WTC11 (cell line): ENCODE measurements around the gene DMBX1. TPM values are rescaled to one million over a fixed set of nuclear protein-coding genes. Genes with fewer than 3 reads are reported as not detected.
A peak's percentile ranks its signal among the peaks of the same experiment; 100 is the strongest.

Experiments used
- ATAC-seq: fragments of 200-7000 bp; cut with Tn5 transposase; 2 replicates; pipeline ENCODE4 v1.10.0; 2021; ENCODE audit warnings: mild to moderate bottlenecking, moderate library complexity
- CTCF ChIA-PET: fragments of 300-600 bp; sonication (Branson Sonifier 250); formaldehyde crosslinking; loops from one replicate; lab custom pipeline; 2021; ENCODE audit warnings: antibody characterized with exemption; lab: Charles Lee
- POLR2A ChIA-PET: fragments of 350-600 bp; sonication (Branson Sonifier 250); formaldehyde crosslinking; loops from one replicate; lab custom pipeline; 2021; ENCODE audit warnings: antibody characterized with exemption; lab: Charles Lee
- DNase-seq: peaks from one replicate; pipeline ENCODE4 v3.0.0; 2021; ENCODE audit warnings: low spot score
- H3K27ac Mint-ChIP-seq: 2 replicates; pipeline ENCODE4 v1.8.0; 2021; ENCODE audit warnings: mixed read lengths
- H3K27me3 Mint-ChIP-seq: 2 replicates; pipeline ENCODE4 v1.8.0; 2021; ENCODE audit warnings: low read depth, mild to moderate bottlenecking, moderate library complexity, mixed read lengths
- H3K36me3 Mint-ChIP-seq: 2 replicates; pipeline ENCODE4 v1.8.0; 2021; ENCODE audit warnings: mixed read lengths
- H3K4me1 Mint-ChIP-seq: 2 replicates; pipeline ENCODE4 v1.8.0; 2022; ENCODE audit warnings: mixed read lengths
- H3K4me3 Mint-ChIP-seq: 2 replicates; pipeline ENCODE4 v1.8.0; 2021; ENCODE audit warnings: mild to moderate bottlenecking, moderate library complexity, mixed read lengths
- H3K9me3 Mint-ChIP-seq: 2 replicates; pipeline ENCODE4 v1.8.0; 2021; ENCODE audit warnings: mixed read lengths
- CBFB ChIP-seq: sonication (generic); formaldehyde crosslinking; IDR thresholded peaks from 2 replicates; pipeline ENCODE4 v1.8.1; 2022; ENCODE audit warnings: mild to moderate bottlenecking, low read depth, missing genetic modification reagents
- ELF4 ChIP-seq: sonication (generic); formaldehyde crosslinking; IDR thresholded peaks from 2 replicates; pipeline ENCODE4 v1.8.1; 2022; ENCODE audit warnings: low read depth, mild to moderate bottlenecking, moderate library complexity, missing genetic modification reagents
- EMX1 ChIP-seq: fragments of 250-450 bp; sonication (Bioruptor Pico); IDR thresholded peaks from 2 replicates; pipeline ENCODE4 v1.8.0; 2021; ENCODE audit warnings: mild to moderate bottlenecking
- FOXK1 ChIP-seq: sonication (generic); formaldehyde crosslinking; IDR thresholded peaks from 2 replicates; pipeline ENCODE4 v1.8.0; 2022; ENCODE audit warnings: mild to moderate bottlenecking, moderate library complexity, missing genetic modification reagents
- FOXP1 ChIP-seq: sonication (generic); formaldehyde crosslinking; IDR thresholded peaks from 2 replicates; pipeline ENCODE4 v1.8.0; 2022; ENCODE audit warnings: missing genetic modification reagents, mild to moderate bottlenecking, moderate library complexity, borderline replicate concordance
- IRF2 ChIP-seq: sonication (generic); formaldehyde crosslinking; IDR thresholded peaks from 2 replicates; pipeline ENCODE4 v1.8.0; 2022; ENCODE audit warnings: low read depth, missing genetic modification reagents, borderline replicate concordance
- JUN ChIP-seq: sonication (generic); formaldehyde crosslinking; IDR thresholded peaks from 2 replicates; pipeline ENCODE4 v1.8.0; 2023; ENCODE audit warnings: mild to moderate bottlenecking, missing genetic modification reagents
- RELA ChIP-seq: sonication (generic); formaldehyde crosslinking; IDR thresholded peaks from 2 replicates; pipeline ENCODE4 v1.8.1; 2022; ENCODE audit warnings: missing genetic modification reagents, mild to moderate bottlenecking, borderline replicate concordance
- SP1 ChIP-seq: sonication (generic); formaldehyde crosslinking; conservative IDR thresholded peaks from 2 replicates; pipeline ENCODE4 v1.8.1; 2022; ENCODE audit warnings: missing genetic modification reagents
- TP53 ChIP-seq: sonication (generic); formaldehyde crosslinking; IDR thresholded peaks from 2 replicates; pipeline ENCODE4 v1.8.1; 2023; ENCODE audit warnings: mild to moderate bottlenecking, missing genetic modification reagents
- ZBTB21 ChIP-seq: sonication (generic); formaldehyde crosslinking; IDR thresholded peaks from 2 replicates; pipeline ENCODE4 v1.8.1; 2023; ENCODE audit warnings: mild to moderate bottlenecking, missing genetic modification reagents, borderline replicate concordance
- ZNF121 ChIP-seq: sonication (generic); formaldehyde crosslinking; IDR thresholded peaks from 2 replicates; pipeline ENCODE4 v1.8.0; 2023; ENCODE audit warnings: missing genetic modification reagents
- ZNF396 ChIP-seq: fragments of 250-450 bp; sonication (Bioruptor Pico); IDR thresholded peaks from 2 replicates; pipeline ENCODE4 v1.8.0; 2021; ENCODE audit warnings: mild to moderate bottlenecking, moderate library complexity, borderline replicate concordance
- ZNF423 ChIP-seq: fragments of 250-450 bp; sonication (Bioruptor Pico); IDR thresholded peaks from 2 replicates; pipeline ENCODE4 v2.1.2; 2022; ENCODE audit warnings: mild to moderate bottlenecking, moderate library complexity
- ZNF425 ChIP-seq: fragments of 250-450 bp; sonication (Bioruptor Pico); conservative IDR thresholded peaks from 2 replicates; pipeline ENCODE4 v1.9.0; 2021; ENCODE audit warnings: mild to moderate bottlenecking
- ZSCAN18 ChIP-seq: fragments of 250-450 bp; sonication (Bioruptor Pico); IDR thresholded peaks from 2 replicates; pipeline ENCODE4 v2.1.2; 2022; ENCODE audit warnings: mild to moderate bottlenecking, moderate library complexity
- total RNA-seq: library from RNA; stranded (reverse); gene quantifications from 3 replicates; pipeline ENCODE4 v1.2.3, GENCODE V29; 2021
- TF ChIP-seq, protein P1 (sequence below): fragments of 250-450 bp; sonication (Bioruptor Pico); IDR thresholded peaks from 2 replicates; pipeline ENCODE4 v1.8.0; 2021; ENCODE audit warnings: mild to moderate bottlenecking
- TF ChIP-seq, protein P2 (sequence below): sonication (generic); formaldehyde crosslinking; IDR thresholded peaks from 2 replicates; pipeline ENCODE4 v1.8.1; 2023; ENCODE audit warnings: mild to moderate bottlenecking, missing genetic modification reagents, moderate library complexity
- TF ChIP-seq, protein P3 (sequence below): fragments of 250-450 bp; sonication (Bioruptor Pico); IDR thresholded peaks from 2 replicates; pipeline ENCODE4 v1.9.0; 2021; ENCODE audit warnings: mild to moderate bottlenecking
- TF ChIP-seq, protein P4 (sequence below): fragments of 250-450 bp; sonication (Bioruptor Pico); IDR thresholded peaks from 2 replicates; pipeline ENCODE4 v1.9.0; 2021; ENCODE audit warnings: mild to moderate bottlenecking, borderline replicate concordance

DMBX1 gene
- total RNA-seq, 1 experiment from 2014 or later = 3.7 TPM

GRCh38 chr1:46447499-46448108, 42.0 kb upstream of the DMBX1 start:
- H3K27ac Mint-ChIP-seq = no peak overlapping the region
- CTCF ChIA-PET = interaction anchor here (0.6 to 3.9 kb wide), 54 partner anchors 10 to 789 kb away, joined by 3 to 241 read pairs (median 8); partner anchors contain the start of genes DMBX1, EFCAB14, KNCN and MKNK1
- no peaks in the 10 kb centered on the region for H3K36me3 Mint-ChIP-seq
- TF ChIP-seq ZNF425 (CRISPR knock-in tag) = no peak
- TF ChIP-seq ZSCAN18 (CRISPR knock-in tag) = no peak
- no peak for TF ChIP-seq CBFB (CRISPR knock-in tag)
- no peak for TF ChIP-seq IRF2 (CRISPR knock-in tag)
- TF ChIP-seq, protein P1, sequence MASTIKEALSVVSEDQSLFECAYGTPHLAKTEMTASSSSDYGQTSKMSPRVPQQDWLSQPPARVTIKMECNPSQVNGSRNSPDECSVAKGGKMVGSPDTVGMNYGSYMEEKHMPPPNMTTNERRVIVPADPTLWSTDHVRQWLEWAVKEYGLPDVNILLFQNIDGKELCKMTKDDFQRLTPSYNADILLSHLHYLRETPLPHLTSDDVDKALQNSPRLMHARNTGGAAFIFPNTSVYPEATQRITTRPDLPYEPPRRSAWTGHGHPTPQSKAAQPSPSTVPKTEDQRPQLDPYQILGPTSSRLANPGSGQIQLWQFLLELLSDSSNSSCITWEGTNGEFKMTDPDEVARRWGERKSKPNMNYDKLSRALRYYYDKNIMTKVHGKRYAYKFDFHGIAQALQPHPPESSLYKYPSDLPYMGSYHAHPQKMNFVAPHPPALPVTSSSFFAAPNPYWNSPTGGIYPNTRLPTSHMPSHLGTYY (CRISPR knock-in tag) = no peak
- TF ChIP-seq ZNF396 = no peak
- no peak for TF ChIP-seq ELF4 (CRISPR knock-in tag)
- TF ChIP-seq, protein P2, sequence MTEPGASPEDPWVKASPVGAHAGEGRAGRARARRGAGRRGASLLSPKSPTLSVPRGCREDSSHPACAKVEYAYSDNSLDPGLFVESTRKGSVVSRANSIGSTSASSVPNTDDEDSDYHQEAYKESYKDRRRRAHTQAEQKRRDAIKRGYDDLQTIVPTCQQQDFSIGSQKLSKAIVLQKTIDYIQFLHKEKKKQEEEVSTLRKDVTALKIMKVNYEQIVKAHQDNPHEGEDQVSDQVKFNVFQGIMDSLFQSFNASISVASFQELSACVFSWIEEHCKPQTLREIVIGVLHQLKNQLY (CRISPR knock-in tag) = no peak
- no peak for TF ChIP-seq JUN (CRISPR knock-in tag)
- TF ChIP-seq, all 79 proteins: peak for 0
- no peaks in the 10 kb centered on the region for H3K9me3 Mint-ChIP-seq
- peak overlapping the region; percentile 61 for H3K4me3 Mint-ChIP-seq
- ATAC-seq (peak; percentile 4; the same call in 1 of the 2 replicates), DNase-seq (no peak)
- peaks cover 57% of the 10 kb centered on the region for H3K4me1 Mint-ChIP-seq
- peaks cover 90% of the 10 kb centered on the region for H3K27me3 Mint-ChIP-seq
- POLR2A ChIA-PET = interaction anchor here (1.2 to 1.7 kb wide), 3 partner anchors 33 to 157 kb away, joined by 4 to 5 read pairs (median 5); partner anchors contain the start of gene MKNK1

GRCh38 chr1:46448109-46448911, 41.3 kb upstream of the DMBX1 start:
- Mint-ChIP-seq H3K36me3 (no peaks in the 10 kb centered on the region), H3K27me3 (peaks cover 97% of the 10 kb centered on the region), H3K4me3 (peak overlapping the region; percentile 79), H3K4me1 (peaks cover 64% of the 10 kb centered on the region), H3K27ac (peak overlapping the region; percentile 16; the same call in 1 of the 2 replicates), H3K9me3 (no peaks in the 10 kb centered on the region)
- DNase-seq = peak; percentile 83
- CTCF ChIA-PET = interaction anchor here (0.8 to 5.4 kb wide), 32 partner anchors 11 to 276 kb away, joined by 3 to 241 read pairs (median 20); partner anchors contain the start of genes DMBX1, KNCN and MKNK1
- POLR2A ChIA-PET = interaction anchor here (1.2 kb wide), 1 partner anchor 78 kb away, joined by 5 read pairs; no protein-coding TSS in a partner anchor
- ATAC-seq = peak; percentile 56
- TF ChIP-seq, protein P3, sequence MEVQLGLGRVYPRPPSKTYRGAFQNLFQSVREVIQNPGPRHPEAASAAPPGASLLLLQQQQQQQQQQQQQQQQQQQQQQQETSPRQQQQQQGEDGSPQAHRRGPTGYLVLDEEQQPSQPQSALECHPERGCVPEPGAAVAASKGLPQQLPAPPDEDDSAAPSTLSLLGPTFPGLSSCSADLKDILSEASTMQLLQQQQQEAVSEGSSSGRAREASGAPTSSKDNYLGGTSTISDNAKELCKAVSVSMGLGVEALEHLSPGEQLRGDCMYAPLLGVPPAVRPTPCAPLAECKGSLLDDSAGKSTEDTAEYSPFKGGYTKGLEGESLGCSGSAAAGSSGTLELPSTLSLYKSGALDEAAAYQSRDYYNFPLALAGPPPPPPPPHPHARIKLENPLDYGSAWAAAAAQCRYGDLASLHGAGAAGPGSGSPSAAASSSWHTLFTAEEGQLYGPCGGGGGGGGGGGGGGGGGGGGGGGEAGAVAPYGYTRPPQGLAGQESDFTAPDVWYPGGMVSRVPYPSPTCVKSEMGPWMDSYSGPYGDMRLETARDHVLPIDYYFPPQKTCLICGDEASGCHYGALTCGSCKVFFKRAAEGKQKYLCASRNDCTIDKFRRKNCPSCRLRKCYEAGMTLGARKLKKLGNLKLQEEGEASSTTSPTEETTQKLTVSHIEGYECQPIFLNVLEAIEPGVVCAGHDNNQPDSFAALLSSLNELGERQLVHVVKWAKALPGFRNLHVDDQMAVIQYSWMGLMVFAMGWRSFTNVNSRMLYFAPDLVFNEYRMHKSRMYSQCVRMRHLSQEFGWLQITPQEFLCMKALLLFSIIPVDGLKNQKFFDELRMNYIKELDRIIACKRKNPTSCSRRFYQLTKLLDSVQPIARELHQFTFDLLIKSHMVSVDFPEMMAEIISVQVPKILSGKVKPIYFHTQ = no peak
- peak; percentile 52 for TF ChIP-seq FOXK1 (CRISPR knock-in tag)
- no peak for TF ChIP-seq ZNF121 (CRISPR knock-in tag)
- peak; percentile 53; the same call in 1 of the 2 replicates for TF ChIP-seq FOXP1 (CRISPR knock-in tag)
- no peak for TF ChIP-seq EMX1 (CRISPR knock-in tag)
- 0 out of 2 replicates have a peak, but pooled peaks have one; percentile 26 for TF ChIP-seq SP1 (CRISPR knock-in tag)
- no peak for TF ChIP-seq ZBTB21
- no peak for TF ChIP-seq RELA
- TF ChIP-seq, protein P4, sequence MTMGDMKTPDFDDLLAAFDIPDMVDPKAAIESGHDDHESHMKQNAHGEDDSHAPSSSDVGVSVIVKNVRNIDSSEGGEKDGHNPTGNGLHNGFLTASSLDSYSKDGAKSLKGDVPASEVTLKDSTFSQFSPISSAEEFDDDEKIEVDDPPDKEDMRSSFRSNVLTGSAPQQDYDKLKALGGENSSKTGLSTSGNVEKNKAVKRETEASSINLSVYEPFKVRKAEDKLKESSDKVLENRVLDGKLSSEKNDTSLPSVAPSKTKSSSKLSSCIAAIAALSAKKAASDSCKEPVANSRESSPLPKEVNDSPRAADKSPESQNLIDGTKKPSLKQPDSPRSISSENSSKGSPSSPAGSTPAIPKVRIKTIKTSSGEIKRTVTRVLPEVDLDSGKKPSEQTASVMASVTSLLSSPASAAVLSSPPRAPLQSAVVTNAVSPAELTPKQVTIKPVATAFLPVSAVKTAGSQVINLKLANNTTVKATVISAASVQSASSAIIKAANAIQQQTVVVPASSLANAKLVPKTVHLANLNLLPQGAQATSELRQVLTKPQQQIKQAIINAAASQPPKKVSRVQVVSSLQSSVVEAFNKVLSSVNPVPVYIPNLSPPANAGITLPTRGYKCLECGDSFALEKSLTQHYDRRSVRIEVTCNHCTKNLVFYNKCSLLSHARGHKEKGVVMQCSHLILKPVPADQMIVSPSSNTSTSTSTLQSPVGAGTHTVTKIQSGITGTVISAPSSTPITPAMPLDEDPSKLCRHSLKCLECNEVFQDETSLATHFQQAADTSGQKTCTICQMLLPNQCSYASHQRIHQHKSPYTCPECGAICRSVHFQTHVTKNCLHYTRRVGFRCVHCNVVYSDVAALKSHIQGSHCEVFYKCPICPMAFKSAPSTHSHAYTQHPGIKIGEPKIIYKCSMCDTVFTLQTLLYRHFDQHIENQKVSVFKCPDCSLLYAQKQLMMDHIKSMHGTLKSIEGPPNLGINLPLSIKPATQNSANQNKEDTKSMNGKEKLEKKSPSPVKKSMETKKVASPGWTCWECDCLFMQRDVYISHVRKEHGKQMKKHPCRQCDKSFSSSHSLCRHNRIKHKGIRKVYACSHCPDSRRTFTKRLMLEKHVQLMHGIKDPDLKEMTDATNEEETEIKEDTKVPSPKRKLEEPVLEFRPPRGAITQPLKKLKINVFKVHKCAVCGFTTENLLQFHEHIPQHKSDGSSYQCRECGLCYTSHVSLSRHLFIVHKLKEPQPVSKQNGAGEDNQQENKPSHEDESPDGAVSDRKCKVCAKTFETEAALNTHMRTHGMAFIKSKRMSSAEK (CRISPR knock-in tag) = no peak
- peak; percentile 73 for TF ChIP-seq ZNF423 (CRISPR knock-in tag)
- no peak for TF ChIP-seq TP53 (CRISPR knock-in tag)
